Fibroblast of skin of scalp (primary cell): ENCODE results near the gene MS4A18.
A peak's percentile ranks its signal among the peaks of the same experiment; 100 is the strongest.

Experiments
- DNase-seq: peaks from one replicate; pipeline ENCODE4 v3.0.0-alpha.2; 2013

The MS4A18 gene

DNA sequence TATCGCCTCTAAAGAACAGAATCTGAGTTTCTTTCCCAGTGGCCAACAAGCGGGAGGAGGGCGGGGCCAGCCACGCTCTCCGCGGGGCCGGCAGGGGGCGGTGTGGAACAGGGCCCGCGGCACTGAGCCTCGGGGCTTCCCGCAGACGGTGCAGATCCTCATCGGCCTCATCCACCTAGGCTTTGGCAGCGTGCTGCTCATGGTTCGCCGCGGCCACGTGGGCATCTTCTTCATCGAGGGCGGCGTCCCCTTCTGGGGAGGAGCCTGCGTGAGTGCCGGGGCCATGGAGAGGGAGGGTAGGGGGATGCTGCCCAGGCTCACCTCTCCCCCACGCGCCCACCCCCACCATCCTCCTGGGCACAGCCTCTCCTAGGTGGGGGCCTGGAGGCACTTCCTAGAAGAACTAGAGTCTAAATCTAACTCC lies 42.9 kb downstream of the MS4A18 start:
- no peak for DNase-seq

DNA sequence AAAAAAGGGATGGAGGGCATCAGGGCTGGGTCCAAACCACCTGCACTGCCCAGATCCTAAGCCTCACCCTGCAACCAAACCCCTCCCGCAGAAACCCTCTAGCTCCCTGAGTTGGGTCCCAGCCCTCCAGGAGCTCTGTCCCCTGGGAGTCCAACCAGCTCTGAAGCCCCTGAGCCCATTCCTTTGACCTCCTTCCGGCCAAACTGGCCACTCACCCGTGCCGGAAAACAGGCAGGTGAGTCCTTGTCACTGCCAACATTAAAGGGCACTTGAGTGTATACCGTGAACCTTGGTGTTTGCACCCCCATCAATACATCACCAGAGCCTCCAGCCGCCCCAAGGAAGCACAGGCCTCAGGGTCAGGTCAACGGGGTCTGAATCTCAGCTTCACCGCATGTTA lies 43.7 kb downstream of the MS4A18 start:
- no peak for DNase-seq

DNA sequence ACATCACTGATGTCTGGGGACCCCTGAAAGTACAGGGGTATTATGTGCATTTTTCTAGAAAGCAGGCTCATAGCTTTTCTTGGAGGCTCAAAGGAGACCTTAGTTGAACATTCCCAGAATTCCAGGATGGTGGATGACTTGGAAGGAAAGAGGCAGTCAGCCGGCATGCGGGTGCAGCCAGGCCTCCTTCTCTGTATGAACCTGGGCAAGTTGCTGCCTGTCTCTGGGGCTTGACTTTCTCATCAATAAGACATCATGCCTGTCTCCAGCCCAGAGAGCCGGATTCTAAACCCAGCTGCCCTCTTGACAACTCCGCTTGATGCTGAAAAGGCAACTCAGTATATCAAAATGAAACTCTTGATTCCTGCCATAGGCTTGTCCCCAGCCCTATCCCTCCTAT lies 44.8 kb downstream of the MS4A18 start:
- DNase-seq = no peak

DNA sequence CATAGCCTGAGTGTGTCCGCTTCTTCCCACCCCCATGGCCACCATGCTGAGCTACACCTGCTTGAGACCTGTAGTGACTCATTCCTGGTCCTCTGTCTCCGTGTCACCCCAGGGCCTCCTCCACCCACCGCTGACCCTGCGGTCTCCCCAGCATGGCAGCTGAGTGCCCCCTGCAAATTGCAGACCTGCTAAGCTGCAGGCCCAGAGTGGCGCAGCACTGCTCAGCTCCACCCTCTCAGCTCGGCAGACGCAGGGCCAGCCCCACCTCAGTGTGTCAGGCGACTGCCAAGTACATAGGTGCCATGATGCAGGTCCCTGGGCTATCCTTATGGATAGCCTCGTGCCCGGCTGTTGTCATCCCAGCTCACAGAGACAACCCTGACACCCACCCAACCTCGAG lies 45.3 kb downstream of the MS4A18 start:
- DNase-seq = no peak

DNA sequence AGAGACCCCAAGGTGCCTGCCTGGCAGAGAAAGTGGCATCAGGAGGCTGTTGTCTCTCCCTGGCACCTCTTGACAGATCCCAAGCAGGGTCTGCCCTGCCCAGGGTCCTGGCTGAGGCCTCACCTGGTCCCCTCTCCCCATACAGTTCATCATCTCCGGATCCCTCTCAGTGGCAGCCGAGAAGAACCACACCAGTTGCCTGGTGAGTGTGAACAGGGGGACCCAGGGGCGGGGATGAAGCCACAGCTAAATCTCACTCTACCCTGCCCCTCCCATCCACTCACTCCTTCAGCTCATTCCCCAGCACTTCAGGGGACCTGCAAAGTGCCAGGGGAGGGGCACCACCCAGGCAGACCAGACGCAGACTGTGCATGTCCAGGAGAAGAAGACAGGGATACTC lies 46.6 kb downstream of the MS4A18 start:
- no peak for DNase-seq

DNA sequence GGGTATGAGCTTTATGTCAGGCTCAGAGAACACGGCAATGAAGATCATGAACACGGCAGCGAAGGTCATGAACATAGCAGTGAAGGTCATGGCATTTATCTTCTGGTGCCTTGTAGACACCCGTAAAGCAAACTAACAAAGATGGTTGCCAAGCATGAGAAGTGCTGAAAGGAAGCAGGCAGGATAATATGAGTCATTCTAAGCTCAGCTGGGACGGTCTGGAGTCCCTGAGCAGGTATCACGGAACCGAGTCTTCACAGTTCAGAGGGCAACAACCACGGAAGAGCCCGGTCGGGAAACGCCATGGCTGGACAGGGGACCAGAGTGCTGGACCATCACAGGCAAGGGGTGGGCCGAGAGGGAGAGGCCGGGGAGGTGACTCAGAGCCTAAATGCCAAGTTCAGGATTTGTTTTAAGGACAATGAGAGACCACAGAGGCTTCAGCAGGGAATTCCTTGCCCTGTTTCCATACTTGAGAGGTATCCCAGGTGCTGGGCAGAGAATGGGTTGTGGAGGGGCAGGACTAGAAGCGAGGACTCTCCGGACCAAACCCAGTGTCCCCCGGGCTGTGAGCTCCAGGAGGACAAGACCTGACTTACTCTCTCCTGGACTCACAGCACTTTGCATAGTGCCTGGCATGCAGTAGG lies 47.5 kb downstream of the MS4A18 start:
- DNase-seq = no peak

DNA sequence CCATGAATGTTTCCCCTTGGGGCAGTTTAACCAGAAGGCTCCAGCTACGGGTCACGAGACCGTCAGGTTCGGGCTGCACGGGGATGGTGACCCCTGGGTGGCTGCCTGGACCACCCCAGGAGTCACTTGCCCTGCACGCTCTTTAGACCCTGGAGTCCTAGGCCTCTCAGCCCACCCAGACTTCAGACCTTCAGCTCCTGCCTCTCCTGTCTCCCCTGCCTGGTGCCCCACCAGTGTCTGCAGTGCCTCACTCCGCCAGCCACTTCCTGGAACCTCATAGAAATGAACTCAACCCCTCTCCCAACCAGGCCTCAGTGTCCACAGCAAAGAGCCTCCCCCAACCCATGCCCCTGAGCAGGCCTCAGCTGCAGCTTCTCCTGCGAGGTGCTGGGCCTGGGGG lies 48.1 kb downstream of the MS4A18 start:
- no peak for DNase-seq

DNA sequence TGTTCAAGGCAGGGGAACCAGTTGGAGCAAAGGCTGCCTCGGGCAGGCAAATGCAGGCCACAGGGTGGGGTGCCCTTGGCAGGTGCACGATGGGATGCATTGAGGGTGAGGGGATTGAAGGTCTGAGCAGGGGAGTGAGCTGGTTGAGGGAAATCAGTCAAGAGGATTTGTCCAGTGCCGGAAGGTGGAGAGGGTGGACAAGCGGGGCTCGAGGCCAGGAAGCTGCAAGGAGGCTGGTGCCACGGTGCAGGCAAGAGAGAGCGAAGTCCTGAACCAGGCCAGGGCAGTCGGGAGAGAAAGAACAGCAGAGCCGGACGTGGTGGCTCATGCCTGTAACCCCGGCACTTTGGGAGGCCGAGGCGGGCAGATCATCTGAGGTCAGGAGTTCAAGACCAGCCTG lies 50.2 kb downstream of the MS4A18 start:
- no peak for DNase-seq

DNA sequence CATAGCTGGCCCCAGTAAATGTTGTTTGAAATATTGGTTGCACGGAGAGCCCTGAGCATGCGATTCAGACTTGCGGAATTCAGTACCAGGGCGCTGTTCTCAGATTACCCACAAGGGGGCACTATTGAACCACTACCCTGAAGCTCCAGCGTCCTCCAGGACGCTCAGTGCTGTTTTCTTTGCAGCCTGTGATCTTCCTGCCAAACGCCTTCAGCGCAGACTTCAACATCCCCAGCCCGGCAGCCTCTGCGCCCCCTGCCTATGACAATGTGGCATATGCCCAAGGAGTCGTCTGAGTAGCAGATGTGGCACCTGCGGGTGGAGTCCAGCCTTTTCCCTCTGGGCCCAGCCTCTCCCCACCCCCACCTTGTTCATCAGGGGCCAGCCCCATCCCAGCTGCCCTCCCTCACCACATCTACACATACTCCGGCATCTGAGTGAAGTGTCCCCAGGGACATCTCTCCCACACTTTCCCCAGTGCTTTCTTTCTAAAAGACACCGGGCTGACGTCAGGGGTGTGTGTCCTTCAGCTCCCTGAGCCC lies 51.0 kb downstream of the MS4A18 start:
- peak; percentile 90 for DNase-seq

DNA sequence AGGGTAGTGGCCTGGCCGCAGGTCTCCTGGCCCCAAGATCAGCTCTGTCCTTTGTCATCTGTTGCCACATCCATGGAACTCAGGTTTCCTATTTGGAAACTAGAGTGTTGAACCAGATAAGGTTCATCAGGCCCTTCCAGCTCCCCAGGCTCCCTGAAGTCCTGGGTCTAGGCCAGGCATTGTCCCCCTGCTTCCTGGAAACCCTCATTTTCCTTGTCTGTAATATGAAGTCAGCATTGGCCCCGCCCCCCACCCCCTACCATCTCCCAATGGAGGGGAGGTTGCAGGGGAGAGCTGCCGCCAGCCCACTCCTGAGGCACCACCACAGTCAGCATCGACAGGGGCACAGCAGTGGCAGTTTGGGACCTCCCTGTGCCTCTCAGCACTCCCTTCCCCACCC lies 51.6 kb downstream of the MS4A18 start:
- DNase-seq = no peak

DNA sequence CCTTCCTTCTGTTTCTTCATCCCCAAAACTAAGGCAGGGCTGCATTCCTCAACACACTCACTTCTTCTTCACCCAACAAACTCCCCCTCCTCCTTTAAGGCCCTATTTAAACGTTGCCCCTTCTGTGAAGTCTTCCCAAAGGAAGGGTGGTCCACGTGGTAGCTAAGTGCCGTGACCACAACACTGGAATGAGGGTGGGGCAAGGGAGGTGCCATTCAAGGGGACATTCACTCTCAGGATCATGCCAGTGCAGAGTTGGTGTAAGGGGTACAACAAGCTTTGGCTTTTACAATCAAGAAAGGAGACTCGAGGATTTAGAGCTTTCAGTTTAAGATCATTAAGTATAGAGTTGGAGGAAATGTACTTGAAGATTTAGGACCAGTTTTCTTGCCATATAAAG lies 52.6 kb downstream of the MS4A18 start:
- DNase-seq = peak; percentile 9

DNA sequence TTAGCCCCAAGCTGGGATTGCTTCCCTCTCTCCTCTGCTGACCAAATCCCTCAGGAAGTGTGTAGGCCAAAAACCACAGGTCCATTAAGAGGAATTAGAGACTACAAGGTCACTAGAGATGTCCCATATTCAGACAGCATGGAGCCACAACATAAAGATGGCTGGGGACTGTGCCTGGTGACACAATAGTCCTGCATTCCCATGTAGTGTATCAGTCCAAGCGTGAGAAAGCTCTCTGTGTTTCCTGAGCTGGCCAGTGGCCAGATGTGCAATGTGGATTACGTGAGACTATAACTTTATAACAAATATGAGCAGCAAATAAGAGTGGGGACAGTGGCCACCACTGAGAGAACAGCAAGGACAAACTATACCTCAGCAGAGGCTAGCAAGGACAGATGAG lies 53.1 kb downstream of the MS4A18 start:
- DNase-seq = peak; percentile 89

DNA sequence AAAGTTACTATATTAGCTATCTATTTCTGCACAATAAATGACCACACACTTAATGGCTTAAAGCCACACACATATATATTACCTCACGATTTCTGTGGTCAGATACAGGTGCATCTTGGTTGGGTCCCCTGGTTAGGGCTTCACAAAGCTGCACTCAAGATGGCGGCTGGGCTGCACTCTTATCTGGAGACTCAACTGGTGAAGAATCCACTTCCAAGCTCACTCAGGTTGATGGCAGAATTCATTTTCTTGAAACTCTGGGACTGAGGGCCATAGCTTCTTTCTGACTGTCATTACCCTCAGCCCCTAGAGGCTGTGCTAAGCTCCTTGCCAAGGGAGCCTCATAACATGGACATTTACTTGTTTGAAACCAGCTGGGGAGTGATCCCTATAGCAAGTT lies 55.5 kb downstream of the MS4A18 start:
- no peak for DNase-seq

DNA sequence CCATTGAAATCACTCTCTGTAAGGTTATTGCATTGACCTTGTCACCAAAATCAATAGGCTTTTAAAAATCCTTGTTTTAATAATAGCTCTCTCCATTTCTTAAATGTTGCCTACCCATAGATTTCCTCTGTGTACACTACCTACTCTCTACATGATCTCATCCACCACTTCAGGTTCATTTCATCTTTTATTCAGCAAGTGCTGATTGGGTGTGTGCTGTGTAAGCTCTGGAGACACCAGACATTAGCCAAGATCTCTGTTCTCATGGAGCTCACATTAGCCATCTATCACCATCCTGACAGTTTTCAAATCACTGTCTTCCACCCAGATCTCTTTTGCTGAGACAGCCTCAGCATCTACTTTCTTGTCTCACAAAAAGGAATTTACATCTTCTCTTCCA lies 56.3 kb downstream of the MS4A18 start:
- no peak for DNase-seq

DNA sequence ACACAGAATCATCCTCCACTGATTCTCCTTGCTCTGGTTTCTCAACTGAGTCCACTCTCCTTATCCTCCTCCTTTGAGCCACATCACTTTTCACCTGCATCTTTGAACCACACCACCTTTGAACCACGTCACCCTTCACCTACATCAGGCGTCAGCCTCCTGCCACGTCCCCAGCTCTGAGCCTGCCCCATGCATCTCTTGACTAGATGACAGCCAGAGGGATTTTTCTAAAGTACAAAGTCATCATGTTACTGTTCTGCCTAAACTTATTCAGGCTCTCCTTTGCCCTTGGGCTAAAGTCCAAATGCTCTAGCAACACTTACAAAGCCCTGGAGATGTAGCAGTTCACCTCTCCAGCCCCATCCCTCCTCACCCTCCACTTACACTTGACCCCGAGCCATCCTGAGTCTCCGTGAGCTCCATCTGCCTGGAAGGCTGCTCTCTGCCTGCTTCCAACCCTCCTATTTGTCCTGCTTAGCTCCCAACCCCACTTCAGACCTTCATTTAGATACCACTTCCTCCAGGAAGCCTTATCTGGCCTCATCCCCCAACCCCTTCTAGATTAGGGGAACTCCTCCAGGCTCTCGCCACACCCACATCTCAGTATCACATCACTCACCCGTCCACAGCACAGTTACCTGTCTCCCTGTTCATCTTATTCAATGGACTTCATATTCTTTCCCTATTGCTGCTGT lies 56.9 kb downstream of the MS4A18 start:
- DNase-seq = no peak

DNA sequence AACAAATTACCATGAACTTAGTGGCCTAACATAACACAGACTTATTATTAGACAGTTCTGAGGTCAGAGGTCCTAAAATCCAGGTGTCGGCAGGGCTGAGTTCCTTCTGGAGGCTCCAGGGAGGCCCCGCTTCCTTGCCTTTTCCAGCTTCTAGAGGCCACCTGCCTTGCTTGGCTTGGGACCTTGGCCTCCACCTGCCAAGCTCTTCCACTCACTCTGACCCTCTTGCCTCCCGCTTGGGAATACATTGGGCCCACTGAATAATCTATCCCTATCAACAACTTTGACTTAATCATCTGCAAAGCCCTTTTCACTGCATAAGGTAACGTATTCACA lies 57.4 kb downstream of the MS4A18 start:
- DNase-seq = no peak

DNA sequence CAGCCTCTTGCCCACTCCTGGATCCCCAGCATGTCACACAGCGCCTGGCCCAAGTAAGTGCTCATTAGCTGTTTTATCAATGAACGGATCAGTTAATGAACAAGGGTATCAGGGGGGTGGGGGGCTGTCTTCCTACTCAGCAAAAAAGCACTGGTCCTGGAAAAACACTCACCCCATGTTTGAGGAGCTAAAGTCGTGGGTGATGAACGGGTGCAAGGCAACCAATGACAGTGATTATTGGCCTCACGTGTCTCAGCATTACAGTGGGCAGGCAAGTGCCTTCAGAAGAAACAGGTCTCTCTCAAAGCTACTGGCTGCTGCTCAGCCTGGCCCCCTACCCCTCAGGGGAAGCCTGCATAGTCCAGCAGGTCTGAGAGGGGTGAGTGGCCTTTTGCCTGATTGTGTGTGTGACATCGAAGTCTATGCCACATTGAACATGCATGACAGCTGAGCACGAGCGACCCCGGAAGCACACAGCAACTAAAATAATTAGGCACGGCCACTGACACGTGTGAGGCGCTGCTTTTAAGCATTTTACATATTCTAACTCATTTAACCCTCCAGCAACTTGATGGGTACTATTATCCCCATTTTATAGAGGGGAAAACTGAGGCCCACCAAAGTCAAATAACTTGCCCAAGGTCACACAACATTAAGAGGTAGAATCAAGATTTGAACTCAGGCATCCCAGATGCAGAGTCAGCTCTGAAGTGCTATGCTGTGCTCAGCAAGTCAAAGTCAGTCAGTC lies 58.0 kb downstream of the MS4A18 start:
- no peak for DNase-seq

DNA sequence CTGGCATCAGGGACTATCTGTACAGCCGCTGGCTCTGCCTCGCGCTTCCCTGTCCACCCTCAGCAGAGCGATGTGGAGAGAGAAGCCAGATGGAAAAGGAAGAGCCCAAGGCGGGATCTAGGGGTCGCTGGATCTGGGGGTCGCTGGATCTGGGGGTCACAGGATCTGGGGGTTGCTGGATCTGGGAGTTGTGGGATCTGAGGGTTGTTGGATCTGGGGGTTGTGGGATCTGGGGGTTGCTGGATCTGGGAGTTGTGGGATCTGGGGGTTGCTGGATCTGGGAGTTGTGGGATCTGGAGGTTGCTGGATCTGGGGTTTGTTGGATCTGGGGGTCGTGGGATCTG lies 58.6 kb downstream of the MS4A18 start:
- DNase-seq = no peak

DNA sequence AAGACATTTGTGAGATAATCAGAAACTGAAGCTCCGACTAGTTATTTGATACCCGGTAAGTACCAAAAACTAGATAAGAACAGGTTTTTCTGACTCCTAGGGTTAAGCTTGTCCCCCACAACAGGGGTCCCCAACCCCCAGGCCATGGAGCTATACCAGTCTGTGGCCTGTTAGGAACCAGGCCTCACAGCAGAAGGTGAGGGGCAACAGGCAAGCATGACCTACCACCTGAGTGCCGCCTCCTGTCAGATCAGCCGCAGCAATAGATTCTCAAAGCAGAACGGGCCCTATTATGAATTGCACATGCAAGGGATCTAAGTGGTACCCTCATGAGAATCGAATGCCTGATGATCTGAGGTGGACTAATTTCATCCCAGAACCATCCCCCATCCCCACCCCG lies 59.4 kb downstream of the MS4A18 start:
- no peak for DNase-seq

DNA sequence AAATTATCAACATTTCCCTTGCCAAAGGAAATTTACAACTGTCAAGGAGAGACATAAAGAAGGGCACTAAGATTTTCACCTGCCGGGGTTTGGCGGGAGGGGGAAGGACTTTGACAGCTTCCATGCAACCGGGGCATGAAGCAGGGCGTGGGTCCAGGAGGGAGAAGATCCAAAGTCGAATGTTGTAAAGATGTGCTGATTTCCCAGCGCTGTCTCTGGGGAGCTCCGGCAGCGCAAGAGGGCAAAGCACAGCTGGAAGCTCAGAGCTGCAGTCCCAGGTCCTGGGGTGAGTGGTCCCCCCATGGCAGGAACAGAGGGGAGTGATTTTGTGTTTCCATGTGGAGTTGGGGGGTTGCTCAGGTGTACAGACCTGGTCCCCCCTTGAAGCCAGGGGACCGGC lies 60.6 kb downstream of the MS4A18 start, which contains the start of gene MS4A10:
MS4A10 (plus strand) TSS at position 198 of the 400 bp plus-strand sequence. CDS start 5,003 bp downstream, outside the sequence.
- DNase-seq = no peak

DNA sequence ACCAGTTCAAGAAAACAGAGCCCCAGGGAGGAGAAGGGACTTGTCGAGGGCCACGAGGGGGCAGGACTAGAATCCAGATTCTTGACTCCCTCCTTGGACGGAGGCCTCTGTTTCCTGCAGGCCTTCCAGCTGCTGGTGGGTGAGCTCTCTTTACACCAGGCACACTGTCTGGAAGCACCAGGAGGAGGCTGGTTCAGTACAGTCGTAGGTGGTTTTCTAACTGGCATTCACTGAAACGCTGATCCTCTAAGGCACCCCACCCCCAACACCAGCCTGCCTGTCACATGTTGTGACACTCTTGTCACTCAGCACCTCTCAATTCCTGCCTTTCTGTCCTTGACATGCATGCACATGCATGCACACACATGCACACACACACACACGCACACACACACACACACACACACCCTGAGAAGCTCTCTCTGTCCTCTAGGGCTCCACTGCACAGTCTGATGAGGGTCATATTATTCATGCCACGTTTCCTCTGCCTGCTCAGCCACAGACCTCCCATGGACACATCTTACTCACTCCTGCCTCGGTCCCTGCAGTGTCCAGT lies 61.4 kb downstream of the MS4A18 start:
- peak; percentile 64 for DNase-seq

DNA sequence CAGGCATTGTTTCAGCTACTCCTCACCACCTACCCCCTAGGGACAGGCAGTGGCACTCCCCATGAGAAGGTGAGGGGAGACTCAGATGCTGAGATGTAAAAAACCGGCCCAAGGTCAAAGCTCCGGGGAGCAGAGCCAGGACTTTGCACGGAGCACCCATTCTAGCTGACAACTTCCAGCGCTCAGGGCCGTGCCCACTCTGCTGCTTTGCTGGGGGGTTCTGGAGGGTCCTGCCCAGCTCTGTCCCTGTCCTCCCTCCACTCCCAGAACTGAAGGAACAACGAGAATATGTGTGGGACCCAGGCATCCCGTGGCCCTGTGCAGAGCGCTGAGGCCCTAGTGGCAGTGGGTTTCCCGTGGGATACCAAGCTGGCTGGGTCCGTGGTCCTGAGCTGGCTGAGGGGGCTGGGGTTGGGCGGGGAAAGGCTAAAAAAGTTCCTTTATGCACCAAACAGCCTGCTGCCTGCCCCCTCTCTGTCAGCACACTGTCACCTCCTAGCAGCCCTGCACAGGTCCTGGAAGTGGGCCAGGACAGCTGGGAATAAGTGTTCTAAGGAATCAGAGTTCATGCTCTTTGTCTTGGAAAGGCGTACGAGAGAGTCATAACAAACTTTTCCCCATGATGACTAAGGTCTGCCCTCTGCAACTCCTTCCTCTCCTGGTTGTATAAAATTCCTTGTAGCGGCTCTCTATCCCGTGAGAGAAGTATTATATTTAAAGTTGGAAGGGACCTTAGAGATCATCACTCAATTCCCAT lies 62.5 kb downstream of the MS4A18 start:
- DNase-seq = peak; percentile 83
